Activated naive CD4-positive, alpha-beta T cell treated with anti-CD3 and anti-CD28 coated beads, Interleukin-2, amount 50 U/mL, for 16 hours (primary cell): ENCODE measurements around the gene DAB2IP.

Experiments
- DNase-seq: peaks from one replicate; pipeline ENCODE4 v3.0.0-alpha.2; 2020

Gene DAB2IP

DNA sequence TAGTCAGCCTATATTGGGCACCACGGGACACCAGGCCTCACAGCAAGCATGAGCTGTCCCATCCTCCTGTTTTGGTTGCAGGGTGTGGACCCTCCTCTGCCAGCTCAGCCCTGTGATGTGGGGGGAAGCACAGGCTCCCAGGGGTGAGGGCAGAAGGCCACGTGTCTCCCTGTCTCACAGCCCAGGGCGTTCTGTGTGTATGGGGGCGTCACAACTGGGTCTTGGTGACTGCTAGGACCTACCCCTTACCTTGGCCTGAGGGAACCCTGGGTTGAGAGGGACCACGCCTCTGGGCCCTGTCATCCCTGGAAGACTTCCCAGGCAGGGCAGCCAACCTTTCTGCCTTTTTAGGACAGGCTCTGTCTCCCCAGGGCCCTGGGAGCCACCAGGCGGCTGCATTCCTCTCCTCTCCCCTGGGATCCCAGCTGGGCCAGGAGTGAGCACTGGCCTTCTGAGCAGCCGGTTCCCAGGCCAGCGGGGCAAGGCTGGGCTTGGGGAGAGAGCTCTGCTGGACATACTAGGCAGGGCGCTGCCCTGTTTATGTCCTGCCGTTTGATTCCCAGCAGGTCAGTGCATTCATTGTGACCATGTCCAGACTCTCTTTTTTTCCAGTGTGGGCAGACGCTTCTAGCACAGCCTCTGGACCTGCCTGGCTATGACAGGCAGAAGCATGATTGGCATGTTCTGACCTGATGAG lies 97.4 kb downstream of the DAB2IP start:
- no peak for DNase-seq

DNA sequence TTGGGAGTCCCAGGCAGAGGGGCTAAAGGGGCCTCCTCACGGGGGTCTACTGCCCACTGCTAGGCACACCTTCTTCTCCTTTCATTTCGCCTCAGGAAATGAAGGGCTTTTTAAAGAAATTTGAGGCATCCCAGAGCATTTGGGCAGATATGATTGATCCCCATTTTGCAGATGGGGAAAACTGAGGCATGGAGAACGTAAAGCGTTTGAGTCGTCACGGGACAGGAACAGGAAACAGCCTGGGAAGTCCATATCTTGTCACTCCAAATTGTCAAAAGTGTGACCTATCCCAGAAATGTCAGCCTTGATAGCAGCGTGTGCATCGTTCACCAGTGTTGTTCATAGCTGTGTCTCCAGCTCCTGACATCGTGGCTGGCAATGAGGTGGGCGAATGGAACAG lies 98.2 kb downstream of the DAB2IP start:
- DNase-seq, result no peak

DNA sequence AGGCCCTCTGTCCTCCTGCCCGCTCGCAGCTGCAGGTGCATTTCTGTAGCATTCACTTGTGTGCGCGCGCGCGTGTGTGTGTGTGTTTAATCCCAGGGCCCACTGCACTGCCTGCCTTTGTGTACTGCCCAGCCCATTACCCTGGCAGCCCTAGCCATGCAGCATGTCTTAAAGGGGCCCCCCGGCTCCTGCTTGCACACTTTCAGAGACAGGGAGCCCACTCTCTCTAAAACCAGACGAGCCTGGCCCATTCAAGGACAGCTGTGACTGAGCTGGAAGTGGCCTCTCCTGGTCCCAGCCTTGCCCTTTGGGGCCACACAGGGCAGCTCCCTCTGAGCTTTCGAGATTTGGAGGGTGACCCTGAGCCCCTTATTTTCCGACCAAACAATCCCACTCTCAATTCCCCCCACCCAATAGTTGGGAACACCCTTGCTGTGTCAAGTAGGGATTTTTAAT lies 98.9 kb downstream of the DAB2IP start:
- DNase-seq, result no peak

DNA sequence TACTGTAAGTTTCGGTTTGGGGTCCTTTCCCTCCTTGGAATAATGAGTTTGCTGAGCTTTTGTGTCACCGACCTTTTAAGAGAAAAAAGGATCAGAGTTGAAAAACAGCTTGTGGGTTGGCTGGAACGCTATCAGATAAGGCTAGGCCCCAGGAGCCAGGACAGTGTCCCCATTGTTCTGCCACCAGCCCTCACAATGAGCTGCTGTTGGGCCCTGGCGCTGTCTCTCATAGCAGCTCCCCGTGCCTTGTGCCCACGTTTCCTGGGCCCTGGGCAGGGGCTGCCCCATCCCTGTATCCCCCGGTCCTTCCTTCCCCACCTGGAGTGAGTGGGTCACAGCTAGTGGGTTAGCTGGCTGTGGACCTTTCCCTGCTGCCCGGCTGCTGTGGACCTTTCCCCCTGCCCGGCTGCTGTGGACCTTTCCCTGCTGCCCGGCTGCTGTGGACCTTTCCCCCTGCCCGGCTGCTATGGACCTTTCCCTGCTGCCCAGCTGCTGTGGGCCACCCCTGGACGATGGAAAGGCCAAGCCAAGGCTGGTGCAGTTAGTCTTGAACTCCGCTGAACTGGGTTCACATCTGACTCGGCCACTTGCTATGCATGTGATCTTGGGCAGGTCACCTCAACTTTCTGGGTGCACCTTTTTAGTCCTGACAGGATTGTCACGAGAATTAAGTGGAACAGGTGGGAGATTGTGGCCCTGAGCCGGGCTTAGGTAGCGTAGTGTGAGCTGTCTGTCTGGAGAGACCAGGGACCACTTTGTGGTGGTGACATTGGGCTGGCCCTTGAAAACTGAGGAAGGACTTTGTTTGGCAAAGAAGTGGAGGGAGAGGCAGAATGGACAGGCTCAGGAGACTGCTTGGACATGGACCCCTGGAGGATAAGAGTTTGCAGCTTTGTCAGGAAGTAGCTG lies 99.5 kb downstream of the DAB2IP start:
- DNase-seq, result no peak

DNA sequence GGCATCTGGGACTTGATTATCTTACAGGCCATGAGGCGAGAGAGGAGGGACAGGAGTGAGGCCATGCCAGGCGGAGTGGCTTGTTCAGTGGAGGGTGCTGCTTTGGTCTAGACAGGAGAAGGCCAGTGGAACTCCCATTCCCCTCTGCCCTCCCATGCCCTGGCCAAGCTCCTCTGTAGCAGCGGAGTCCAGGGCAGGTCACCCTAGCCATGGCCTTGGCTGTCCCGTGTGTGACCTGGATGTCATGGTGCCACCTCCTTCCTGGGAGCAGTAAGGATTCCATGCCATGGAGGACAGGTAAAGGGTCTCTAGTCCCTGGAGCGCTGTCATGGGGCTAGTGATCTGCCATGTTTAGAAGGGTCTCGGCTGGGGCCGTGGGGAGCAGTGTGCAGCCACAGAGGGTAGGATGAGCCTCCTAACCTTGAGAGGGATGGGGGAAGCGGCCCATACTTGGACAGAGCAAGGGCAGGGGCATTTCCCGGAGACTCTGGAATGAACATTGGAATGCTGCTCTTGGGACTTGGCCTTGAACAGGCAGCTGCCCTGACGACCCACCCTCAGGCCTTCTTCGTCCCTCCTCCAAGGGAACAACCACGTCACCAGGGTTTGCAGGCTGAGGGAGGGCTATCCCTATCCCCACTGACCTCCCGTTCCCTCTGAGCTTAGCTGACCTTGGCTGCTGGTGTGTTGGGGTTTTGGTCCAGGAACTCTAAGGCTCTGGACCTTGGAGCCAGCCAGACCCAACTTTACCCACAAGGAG lies 100.4 kb downstream of the DAB2IP start:
- DNase-seq, result no peak

DNA sequence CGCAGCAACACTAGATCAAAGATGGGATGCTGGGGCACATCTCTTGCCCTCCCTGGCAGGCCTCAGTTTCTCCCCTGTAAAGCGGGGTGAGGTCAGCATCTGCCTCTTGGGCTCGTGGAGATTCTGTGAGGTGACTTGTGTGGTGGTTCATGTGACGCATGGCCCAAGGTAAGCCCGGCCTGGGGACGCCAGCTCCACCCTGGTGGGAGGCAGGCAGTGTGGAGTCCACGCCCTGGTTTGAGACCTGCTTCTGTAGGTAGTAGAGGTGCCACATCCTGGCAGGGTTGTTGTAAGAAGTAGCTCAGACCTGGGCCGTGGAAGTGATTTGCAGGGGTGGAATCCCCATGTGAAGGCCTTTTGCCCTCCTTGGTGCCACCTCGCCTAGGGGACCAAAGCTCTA lies 101.5 kb downstream of the DAB2IP start:
- DNase-seq, result no peak

DNA sequence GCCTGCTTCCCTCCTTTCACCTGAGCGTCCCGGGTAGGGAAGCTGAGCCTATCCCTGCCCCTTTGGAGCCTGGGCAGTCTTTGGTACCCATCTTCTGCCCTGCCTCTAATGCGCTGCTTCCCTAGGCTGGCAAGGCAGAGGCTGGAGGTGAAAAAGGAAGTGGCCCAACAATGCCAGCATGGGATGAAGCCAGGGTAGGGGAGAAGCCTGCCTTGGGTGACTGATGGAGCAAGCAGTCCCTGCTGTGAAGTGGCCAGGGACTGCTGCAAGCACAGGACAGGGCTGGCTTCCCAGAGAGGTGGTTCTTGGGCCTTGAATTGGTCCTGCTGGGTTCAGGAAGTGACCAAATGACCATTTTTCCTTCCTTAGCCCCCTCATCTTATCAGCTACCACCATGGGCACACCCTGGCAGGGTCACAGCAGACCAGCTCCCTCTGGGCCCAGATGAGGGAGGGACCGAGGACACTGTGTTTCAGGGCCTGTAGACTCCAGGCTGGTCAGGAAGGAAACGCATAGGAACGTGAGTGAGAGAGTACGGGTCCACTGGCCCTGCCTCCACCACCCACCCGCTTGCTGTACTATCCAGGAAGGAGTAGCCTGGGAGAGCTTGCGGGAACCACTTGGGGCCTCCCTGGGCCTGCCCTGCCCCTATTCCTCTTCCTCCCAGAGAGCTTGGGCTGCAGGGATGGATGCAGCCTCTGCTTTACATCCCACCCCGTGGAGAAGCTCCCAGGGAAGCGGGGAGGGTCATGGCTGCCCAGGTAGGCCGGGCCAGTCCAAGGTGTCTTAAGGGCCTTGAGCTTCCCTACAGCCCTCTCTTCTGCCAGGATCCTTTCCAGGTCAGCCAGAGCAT lies 102.6 kb downstream of the DAB2IP start:
- no peak for DNase-seq

DNA sequence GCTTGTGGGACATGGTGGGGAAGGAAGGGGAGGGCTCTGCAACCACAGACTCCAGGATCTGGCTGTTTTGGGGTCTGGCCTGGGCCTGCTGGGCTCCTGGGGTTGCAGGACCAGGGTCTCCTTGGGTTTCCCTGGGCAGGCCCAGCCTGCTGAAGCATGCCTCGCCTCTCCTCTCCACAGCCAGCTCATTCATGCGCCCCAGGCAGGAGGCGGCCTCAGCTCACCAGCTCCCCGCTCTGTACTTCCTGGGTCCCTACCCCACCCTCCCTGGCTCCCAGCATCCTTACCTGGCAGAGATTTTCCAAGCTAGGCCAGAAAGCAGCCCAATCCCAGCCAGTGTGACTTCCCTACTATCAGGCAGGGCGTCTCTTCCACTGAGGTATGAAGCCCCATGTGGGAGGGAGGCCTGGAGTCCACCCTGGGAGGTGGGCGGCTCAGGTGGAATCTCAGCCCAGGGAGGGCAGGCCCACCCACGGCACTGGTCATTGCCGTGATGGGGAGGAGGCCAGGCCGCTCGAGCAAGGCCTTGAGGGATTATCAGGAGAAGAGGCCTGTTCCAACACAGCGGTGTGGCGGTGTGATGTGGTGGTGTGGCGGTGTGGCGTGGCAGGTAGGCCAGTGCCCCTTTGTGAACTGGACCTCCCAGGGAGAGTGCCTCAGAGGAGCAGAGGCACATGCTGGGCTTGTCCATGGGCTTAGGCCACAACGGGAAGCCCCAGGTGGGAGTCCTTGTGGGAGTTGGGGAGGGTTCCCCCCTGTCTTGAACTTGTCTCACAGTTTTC lies 103.4 kb downstream of the DAB2IP start:
- DNase-seq, result no peak

DNA sequence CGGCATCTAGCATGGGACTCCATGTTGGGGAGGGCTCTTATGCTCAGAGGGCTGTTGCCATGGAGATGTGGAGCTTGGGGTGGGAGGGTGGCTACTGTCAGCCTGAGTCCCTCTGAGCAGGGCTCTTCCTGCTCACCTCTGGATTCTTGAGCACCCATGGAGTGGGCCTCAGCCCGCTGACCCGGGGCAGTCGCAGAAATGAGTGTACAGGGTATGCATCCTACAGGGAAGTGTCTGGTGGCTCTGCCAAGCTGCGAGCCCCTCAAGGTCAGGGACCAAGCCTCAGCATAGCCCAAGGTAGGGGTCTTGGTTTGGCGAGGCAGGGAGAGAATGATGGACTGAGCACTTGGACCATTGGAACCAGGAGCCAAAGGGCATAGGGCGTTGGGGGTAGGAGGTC lies 104.1 kb downstream of the DAB2IP start:
- DNase-seq, result no peak

DNA sequence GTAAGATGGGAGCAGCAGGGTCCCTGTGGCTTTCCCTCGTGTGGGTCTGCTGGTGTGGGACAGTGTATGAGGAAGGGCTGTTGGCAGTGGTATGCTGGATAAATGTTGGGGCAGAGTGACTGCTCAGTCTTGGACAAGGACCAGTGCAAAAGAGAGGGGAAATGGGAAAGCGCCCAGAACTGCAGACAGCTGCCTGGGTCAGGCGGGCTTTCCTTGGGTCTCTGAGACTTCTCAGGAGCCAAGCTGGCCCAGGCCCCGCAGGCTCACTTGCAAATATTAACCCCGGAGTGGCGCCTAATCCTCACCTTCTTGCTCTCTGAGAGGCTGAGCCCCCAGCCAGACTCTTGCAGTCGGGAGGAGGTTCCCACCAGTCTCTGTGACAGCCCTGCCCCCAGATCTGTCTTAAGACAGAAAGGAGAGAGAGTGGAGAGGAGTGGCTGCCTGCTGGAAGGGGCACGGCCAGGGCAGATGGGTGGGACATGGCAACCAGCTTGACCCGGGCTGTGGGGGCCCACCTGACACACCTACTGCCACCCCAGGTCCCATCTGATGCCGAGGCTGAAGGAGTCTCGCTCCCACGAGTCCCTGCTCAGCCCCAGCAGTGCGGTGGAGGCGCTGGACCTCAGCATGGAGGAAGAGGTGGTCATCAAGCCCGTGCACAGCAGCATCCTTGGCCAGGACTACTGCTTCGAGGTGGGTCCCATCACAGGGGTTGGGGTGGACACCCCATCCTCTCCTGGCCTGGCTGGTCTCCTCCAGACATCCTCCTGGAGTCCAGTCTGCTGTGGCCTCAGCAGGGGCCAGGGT lies 105.2 kb downstream of the DAB2IP start:
- no peak for DNase-seq

DNA sequence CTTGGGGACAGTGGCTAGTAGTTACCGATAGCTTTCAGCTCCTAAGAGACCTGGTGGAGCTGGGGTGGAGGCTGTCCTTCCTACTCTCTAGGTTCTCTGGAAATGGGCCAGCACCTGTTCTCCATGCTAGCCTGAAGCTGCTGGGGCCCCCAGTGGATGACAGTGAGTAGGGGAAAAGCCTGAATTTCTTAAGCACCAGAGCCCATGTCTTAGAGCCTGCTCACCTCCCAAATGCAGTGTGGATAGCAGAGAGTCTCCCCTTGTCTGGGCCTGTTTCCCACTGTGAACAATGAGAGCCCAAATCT lies 105.8 kb downstream of the DAB2IP start:
- no peak for DNase-seq

DNA sequence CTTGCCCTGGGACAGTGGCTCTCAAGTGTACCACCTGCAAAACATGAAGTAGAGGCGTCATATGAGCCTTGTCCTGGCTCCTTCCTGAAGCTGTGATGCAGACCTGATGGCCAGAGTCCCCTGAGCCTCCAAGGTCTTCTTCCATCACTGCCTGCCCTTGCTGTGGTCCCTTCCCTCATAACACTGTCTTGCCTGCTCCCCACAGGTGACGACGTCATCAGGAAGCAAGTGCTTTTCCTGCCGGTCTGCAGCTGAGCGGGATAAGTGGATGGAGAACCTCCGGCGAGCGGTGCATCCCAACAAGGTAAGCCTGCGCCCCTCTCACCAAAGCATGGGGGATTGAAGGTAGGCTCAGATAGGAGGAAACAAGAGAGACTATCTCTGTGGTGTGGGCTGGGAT lies 107.3 kb downstream of the DAB2IP start:
- DNase-seq, result no peak

DNA sequence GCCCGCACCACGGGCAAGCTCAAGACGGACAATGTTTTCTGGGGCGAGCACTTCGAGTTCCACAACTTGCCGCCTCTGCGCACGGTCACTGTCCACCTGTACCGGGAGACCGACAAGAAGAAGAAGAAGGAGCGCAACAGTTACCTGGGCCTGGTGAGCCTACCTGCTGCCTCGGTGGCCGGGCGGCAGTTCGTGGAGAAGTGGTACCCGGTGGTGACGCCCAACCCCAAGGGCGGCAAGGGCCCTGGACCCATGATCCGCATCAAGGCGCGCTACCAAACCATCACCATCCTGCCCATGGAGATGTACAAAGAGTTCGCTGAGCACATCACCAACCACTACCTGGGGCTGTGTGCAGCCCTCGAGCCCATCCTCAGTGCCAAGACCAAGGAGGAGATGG lies 108.6 kb downstream of the DAB2IP start:
- DNase-seq, result no peak

DNA sequence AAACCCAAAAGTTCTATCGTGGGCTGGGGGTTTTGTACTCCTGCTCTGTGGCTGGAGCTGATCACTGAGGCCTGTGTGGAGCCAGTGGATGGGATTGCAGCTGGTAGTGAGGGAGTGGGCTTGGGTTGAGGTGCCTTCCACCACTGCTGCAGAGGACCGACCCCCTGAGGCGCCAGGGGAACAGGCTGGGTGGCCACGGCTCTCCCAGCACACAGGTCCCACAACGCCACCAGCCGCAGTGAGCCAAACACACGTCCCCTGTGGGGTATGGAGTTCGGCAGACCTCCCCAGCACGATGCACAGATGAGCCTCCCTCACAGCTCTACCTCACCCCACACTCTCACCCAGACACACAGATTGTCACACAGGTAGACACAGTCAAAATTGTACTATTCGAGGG lies 109.1 kb downstream of the DAB2IP start:
- no peak for DNase-seq

DNA sequence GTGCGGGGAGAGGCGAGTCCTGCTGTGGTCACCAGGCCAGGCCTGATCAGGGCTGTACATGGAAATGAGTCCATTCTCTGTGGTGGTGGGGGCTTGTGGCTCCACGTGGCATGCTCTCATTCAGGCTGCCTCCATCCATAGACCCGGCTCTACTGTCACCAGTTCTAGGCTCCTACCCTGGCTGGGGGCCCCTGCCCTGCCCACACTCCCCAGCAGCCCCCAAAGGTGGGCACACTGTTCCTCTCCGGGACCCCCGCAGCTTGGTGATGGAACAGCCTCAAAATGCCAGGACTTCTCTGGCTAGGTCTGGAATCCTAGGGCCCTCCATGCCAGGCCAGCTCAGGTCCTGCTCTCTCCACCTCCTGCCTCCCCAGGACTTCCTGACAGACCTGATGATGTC lies 111.7 kb downstream of the DAB2IP start:
- no peak for DNase-seq

DNA sequence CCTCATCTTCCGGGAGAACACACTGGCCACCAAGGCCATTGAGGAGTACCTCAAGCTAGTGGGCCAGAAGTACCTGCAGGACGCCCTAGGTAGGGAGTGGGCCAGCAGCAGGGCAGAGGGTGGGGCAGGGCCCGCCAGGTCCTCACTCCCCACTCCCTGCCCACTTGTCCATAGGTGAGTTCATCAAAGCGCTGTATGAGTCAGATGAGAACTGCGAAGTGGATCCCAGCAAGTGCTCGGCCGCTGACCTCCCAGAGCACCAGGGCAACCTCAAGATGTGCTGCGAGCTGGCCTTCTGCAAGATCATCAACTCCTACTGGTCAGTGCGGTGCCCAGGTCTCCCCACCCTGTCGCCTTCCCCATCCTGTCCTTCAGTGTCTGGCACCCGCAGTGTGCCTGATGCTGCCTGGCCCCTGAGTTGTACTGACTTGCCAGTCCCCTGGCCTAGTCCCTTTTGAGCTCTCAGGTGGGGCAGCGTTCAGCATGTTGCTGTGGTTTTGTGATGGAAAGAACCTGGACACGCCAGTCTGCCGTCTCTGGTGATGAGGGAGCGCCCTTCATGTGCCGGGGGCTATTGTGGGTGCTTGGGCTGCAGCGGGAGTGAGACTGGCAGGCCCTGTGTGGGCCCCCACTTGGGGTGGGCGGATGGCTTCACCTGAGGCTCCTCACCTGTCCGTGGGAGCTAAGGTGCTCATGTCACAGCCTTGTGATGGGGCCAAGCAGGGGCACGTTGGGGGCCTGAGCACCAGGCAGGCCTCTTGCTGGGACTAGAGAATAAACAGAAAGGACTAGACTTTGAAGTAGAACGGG lies 112.3 kb downstream of the DAB2IP start:
- no peak for DNase-seq

DNA sequence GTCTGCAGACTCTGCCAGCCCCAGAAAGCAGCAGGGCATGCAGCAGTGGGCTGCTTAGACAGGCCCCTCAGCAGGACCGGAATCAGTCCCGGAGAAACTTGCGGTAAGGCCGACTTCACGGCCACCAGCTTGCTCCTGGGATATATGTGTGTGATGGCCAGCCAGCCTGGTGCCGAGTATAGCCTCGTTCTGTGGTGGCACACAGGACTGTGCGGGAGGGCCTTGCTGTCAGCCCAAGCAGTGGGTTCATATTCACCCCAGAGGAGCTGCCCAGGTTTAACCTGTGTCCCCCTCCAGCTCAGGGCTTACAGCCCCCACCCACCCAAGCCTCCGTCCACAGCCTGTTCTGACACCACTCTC lies 112.9 kb downstream of the DAB2IP start:
- DNase-seq, result no peak

DNA sequence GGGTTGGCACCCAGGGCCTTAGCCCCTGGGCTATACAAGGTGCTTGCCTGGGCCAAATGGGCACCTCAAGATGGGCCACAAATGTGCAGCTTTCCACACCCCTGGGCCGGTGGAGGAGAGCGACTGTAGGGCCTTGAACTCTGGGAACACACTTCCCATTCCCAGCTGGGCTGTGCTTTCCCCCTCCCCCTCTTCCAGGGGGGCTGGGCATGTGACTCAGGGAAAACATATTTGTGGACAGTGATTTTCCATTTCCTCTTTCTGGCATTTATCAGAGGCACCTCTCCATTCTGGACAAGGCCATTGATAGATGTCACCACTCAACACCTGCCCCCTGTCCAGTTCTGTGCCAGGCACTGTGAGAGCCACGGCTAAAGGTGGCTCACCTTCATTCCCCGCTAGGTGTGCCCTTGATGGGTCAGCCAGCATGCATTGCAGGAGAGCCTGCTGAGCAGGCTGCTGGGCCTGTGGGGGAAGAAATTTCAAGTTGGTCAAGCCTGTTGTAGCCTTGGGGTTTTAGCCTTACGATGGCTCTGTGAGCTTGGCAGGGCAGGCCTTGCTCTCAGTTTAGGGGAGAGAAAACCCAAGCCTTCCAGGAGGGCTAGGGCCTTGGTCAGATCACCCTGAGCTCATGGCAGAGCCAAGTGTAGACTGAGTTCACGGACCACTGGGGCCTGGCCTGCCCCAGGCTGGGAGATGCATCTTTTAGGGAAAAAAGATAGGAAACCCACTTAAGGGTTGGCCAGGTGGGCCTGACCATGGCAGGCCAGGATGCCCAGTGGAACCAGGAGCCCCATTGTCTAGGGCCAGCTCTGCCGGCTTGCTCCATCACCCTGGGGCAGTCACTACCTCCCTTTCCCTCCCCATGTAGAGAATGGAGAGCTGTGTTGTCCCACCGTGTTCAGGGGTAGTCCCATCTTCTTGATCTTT lies 113.9 kb downstream of the DAB2IP start:
- no peak for DNase-seq

DNA sequence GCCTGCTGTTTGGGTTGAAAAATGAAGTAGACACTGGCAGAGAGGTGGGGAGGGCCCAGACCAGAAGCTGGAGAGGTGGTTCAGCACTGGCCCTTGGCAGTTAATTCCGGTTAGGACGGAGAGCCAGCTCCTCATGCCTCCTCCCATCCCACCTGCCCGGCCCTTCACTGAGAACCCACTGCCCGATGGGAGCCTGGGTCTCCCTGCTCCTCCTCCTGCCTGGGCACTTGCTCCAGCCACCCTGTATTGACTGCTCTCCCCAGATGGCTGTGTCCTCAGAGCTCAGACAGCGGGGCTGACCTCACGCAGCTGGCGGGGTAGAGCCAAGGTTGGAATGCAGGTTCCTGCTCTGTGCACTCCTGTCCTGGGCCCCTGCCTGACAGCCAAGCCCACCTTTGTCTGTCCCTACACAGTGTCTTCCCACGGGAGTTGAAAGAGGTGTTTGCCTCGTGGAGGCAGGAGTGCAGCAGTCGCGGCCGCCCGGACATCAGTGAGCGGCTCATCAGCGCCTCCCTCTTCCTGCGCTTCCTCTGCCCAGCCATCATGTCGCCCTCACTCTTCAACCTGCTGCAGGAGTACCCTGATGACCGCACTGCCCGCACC lies 114.7 kb downstream of the DAB2IP start:
- no peak for DNase-seq
